SH-SY5Y (cell line): ENCODE results near the gene MTHFD1L.

Source experiments
- GATA2 ChIP-seq: IDR thresholded peaks from 2 replicates; pipeline ENCODE4 v1.6.1; 2011; ENCODE audit warnings: mild to moderate bottlenecking, low read depth, low read length
- GATA3 ChIP-seq: IDR thresholded peaks from 2 replicates; pipeline ENCODE4 v1.6.1; 2011; ENCODE audit warnings: low read depth, mild to moderate bottlenecking, low read length, moderate library complexity

- TF ChIP-seq GATA3 (no peak), GATA2 (no peak)
These were observed 218.8 kb downstream of the MTHFD1L start for GRCh38 chr6:151084275-151084674.
